GM10248 (cell line): Measurements from ENCODE around the gene ZNF579.

Source experiments
- CTCF ChIA-PET: fragments of 300-600 bp; sonication (Branson Sonifier 250); formaldehyde crosslinking; extraction: SDS; loops from one replicate; lab custom pipeline; 2021; ENCODE audit warnings: antibody characterized with exemption; lab: Yijun Ruan, JAX
- POLR2A ChIA-PET: fragments of 350-650 bp; sonication (Branson Sonifier 250); formaldehyde crosslinking; extraction: SDS; loops from one replicate; lab custom pipeline; 2020; ENCODE audit warnings: antibody characterized with exemption; lab: Yijun Ruan, JAX
- DNase-seq: peaks from one replicate; pipeline ENCODE4 v3.0.0; 2012; ENCODE audit errors: extremely low spot score
- CTCF ChIP-seq: IDR thresholded peaks from 2 replicates; pipeline ENCODE4 v1.5.1; 2012; ENCODE audit warnings: mild to moderate bottlenecking, low read depth; ENCODE audit errors: extremely low read depth, missing control alignments, control extremely low read depth

Gene ZNF579

GRCh38 chr19:55540619-55541018, 40.0 kb downstream of the ZNF579 start:
- DNase-seq: no peak
- ChIA-PET CTCF (interaction anchor here (1.3 kb wide), 1 partner anchor 9 kb away, joined by 3 read pairs; no protein-coding TSS in a partner anchor), POLR2A (no interaction called here)
- no peak for TF ChIP-seq CTCF

- TF ChIP-seq CTCF: no peak
- CTCF ChIA-PET: no interaction called here
- DNase-seq: no peak
- POLR2A ChIA-PET: no interaction called here
Measured at GRCh38 chr19:55539090-55539984, 41.3 kb downstream of the ZNF579 start.

GRCh38 chr19:55538132-55538531, 42.5 kb downstream of the ZNF579 start:
- no peak for TF ChIP-seq CTCF
- ChIA-PET CTCF (no interaction called here), POLR2A (no interaction called here)
- DNase-seq: no peak

GRCh38 chr19:55537741-55538111, 42.9 kb downstream of the ZNF579 start:
- CTCF ChIA-PET: no interaction called here
- POLR2A ChIA-PET: no interaction called here
- no peak for DNase-seq
- TF ChIP-seq CTCF: no peak

GRCh38 chr19:55536951-55537740, 43.5 kb downstream of the ZNF579 start, which contains the start of gene SBK2:
TSS of gene SBK2 (minus strand) at chr19:55537133. CDS start at chr19:55536294, 839 bp downstream.
- no peak for TF ChIP-seq CTCF
- ChIA-PET CTCF (no interaction called here), POLR2A (interaction anchor here (0.5 kb wide), 1 partner anchor 851 kb away, joined by 3 read pairs; no protein-coding TSS in a partner anchor)
- no peak for DNase-seq

- ChIA-PET CTCF (interaction anchor here (1.0 kb wide), 1 partner anchor 35 kb away, joined by 4 read pairs; no protein-coding TSS in a partner anchor), POLR2A (no interaction called here)
- DNase-seq: no peak
- TF ChIP-seq CTCF: no peak
Measured at GRCh38 chr19:55536366-55536765, 44.3 kb downstream of the ZNF579 start.
